NCI-H2171 (cell line): ENCODE measurements around the gene CRLF1.
A peak's percentile ranks its signal among the peaks of the same experiment; 100 is the strongest.

Experiments
- DNase-seq: peaks from one replicate; lab custom pipeline; 2025; lab: John Stamatoyannopoulos, UW

CRLF1 gene, protein sequence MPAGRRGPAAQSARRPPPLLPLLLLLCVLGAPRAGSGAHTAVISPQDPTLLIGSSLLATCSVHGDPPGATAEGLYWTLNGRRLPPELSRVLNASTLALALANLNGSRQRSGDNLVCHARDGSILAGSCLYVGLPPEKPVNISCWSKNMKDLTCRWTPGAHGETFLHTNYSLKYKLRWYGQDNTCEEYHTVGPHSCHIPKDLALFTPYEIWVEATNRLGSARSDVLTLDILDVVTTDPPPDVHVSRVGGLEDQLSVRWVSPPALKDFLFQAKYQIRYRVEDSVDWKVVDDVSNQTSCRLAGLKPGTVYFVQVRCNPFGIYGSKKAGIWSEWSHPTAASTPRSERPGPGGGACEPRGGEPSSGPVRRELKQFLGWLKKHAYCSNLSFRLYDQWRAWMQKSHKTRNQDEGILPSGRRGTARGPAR

GRCh38 chr19:18606281-18607225 is at the start of gene CRLF1:
Gene CRLF1, minus strand, starts transcription at chr19:18606799. Its CDS starts 143 bp downstream, at chr19:18606656.
- DNase-seq: no peak

GRCh38 chr19:18655173-18655844 is 48.7 kb upstream of the CRLF1 start:
- no peak for DNase-seq

DNA sequence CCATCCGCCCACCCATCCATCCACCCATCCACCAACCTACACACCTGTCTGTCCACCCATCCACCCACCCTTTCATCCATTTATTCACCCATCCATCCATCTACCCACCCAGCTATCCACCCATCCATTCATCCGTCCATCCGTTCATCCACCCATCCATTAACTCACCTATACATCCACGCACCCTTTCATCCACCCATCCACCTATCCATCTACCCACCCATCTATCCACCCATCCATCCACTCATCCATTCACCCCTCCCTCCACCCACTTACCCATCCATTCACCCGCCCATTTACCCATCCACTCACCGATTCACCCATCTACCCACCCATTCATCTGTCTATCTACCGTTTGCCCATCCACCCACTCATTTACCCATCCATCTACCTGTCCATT is 47.9 kb upstream of the CRLF1 start:
- no peak for DNase-seq

DNA sequence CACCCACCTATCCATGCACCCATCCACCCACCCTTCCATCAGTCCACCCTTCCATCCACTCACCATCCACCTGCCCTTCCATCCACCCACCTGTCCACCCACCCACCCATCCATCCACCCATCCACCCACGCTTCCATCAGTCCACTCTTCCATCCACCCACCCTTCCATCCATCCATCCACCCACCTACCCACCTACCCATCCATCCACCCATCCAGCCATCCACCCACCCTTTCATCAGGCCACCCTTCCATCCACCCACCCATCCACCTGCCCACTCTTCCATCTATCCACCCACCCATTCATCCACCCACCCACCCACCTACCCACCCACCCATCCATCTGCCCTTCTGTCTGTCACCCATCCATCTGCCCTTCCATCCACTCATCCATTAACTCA is 47.3 kb upstream of the CRLF1 start:
- DNase-seq: no peak

GRCh38 chr19:18651733-18652132 is 45.1 kb upstream of the CRLF1 start:
- peak; percentile 69 for DNase-seq

- no peak for DNase-seq
Observed at GRCh38 chr19:18651300-18651699, 44.7 kb upstream of the CRLF1 start.

DNA sequence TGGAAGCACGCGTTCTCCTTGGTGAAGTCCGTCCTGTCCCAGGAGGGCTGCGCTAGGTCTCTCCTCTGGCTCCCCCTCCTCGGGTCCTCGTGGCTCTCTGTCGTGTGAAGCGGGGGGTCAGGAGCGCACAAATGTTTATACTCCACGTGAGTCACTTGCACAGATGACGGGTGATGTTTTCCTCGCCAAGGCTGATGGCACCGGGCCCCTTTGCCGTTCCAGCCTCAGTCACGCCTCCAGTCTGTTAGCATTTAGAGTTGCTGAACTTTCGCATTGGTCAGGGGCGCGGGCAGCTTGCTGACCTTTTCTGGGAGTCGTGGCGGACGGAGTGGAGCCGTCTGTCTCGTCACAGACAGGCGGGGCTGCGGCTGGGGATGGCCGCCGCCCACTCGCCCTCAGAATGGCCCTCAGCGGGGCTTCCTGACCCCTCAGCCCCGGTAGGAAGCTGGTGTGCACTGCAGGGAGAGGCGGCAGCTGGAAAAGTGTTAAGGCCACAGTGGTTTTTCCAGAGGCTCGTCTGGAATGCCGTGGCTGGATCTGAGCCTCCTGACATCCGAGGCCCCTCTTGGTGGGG is 44.0 kb upstream of the CRLF1 start:
- DNase-seq: no peak

DNA sequence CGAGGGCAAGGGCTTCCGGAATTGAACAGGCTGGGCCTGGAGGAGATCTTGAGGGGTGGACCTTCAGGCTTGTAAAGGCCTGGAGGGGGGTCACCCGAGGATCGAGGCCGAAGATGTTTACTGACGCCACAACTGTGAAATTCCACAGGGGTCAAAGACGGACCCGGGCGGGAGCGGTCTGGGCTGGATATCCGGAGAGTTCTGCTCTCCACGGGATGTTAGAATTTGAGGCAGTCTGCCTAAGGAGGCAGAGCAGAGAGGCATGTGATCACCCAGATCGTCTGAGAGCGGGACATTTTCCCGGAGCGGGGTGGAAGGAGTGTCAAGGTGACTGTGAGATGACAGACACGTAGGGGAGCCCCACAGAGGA is 43.4 kb upstream of the CRLF1 start:
- no peak for DNase-seq

GRCh38 chr19:18649371-18650020 is 42.9 kb upstream of the CRLF1 start:
- no peak for DNase-seq

DNA sequence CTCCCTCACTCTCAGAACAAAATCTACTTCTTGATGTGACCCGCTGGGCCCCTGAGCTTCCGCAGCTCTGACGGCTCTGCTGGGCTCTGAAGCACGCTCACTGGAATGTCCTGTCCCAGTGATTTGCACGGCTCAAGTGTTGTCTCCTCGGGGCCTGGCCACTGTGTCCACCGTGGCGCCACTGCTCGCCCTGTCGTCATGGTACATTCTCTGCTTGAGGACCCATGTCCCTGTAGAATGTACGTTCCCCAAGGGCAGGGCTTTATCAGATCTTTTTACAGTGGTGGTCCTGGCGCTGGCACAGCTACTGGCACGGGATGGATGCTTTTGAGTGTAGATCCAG is 42.3 kb upstream of the CRLF1 start:
- DNase-seq: no peak

GRCh38 chr19:18647807-18648206 is 41.2 kb upstream of the CRLF1 start:
- no peak for DNase-seq

DNA sequence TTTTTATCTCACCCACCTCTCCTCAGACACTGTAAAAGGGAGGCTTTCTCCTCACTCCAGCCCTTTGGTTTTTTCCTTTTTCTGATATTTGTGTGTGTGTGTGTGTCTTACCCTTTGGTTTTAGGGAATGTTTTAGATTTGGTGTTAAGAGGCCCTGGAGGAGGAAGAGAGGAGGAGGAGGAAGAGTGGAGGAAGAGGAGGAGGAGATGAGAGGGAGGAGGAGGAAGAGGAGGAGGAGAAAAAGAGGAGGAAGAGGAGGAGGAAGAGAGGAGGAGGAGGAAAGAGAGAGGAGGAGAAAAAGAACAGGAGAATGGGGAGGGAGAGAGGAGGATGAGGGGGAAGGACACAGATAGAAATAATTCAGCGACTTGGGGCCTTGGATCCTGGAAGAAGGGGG is 40.8 kb upstream of the CRLF1 start:
- DNase-seq: no peak

DNA sequence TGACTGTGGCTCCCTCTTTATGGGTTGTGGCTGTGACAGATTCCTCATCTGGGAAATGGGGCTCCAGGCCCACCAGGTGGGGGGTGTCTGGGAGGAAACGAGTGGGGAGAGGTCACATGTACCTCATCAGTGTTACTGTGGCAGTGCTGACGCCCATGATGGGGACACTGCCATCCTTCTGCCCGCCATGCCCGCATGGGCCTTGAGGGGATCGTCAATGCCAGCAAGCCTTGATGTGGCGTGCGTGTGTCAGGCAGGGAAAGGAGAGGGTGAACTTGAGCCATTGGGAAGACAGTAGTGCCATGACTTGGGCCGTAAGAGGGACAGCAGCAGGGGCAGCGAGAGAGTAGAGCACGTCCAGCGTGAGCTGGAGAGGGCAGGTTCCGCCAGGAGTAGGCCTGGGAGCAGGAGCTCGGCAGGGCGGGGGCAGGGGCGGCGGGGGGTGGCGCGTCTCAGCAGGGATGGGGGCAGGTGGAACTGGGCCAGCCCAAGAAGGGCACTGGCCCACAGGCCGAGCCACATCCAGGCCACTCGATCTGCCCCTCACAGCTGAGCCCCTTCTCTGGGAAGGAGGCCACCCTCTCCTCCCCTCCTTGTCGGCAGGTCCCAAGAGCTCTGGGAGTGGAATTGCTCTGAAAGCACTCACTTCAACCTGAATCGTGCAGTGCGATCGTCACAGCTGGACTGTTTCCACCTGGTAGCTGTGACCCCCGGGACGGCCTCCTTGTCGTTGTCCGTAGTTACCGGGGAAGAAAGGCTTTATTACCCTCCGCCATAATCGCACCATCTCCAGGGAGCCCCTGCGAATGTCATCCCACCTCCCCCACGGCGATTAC is 40.2 kb upstream of the CRLF1 start:
- no peak for DNase-seq

DNA sequence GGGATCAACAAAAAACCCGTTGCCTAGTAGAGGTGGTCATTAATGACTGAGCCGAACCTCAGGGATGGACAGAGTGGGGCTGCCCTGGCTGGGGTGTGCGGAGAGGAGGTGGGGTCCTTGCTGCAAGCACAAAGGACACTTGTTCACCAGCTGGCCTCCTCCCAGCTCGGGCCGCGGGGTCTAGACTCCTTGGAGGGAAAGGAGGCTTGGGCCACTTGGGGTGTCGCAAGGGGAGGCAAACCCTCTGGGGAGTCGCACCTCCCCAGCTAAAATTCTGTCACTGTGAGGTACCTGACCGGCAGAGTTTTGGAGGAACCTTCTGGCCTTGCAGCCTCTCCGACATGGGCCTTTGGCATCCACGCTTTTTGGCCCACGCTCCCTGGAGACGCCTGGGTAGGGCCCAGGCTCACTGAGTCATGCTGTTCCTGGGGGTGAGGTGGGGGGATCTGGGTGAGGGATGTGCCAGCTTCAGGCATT is 38.5 kb upstream of the CRLF1 start:
- no peak for DNase-seq

DNA sequence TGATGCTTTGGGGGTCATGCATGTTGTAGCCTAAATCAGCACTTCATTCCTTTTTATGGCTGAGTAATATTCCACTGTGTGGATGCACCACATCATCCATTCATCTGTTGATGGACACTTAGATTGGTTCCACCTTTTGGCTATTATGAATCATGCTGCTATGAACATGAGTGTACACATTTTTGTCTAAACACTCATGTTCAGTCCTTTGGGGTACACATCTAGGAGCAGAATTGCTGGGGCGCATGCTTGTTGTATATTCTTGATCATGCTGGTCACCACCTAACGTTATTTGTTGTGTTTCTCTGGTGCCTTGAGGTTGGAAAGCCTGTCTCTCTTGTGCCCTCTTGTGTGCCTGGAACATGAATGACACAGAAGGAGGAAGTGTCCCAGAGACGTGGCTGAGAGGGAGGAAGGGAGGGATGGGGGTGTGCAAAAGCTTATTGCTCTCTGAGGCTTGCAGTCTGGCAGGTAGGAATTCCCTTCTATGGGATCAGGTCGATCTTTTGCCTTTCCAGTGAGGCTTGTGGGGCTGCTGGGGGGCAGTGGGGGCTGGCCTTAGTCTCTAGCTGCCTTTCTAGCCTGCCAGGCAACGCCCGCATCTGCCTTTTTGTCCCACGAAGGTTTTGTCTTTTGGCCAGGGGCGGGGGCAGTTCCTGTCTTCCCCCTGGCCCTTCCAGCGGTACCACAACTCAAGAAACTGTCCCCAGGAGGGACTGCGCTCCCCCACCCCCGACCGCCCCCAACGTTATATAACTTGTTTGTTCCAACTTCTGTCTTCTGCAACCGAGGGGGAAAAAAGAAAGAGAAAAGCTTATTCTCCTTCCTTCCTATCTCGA is 37.8 kb upstream of the CRLF1 start:
- DNase-seq: no peak

- DNase-seq: no peak
Observed at GRCh38 chr19:18639706-18640243, 33.2 kb upstream of the CRLF1 start.

GRCh38 chr19:18637673-18638630 is 31.4 kb upstream of the CRLF1 start:
- DNase-seq: no peak

- no peak for DNase-seq
Observed at GRCh38 chr19:18636969-18637629, 30.5 kb upstream of the CRLF1 start, which contains the start of gene KLHL26. Gene KLHL26, plus strand, starts transcription at chr19:18637028. Its CDS starts 27 bp downstream, at chr19:18637055.
